Caco-2 (cell line): ENCODE measurements around the gene SLC10A7. TPM values are rescaled to one million over a fixed set of nuclear protein-coding genes. Genes with fewer than 3 reads are reported as not detected.

ENCODE experiments used
- BruUV-seq: library from RNA; stranded (reverse); fragments of 400-500 nt; replicated peaks from 2 replicates; lab custom pipeline; 2021; lab: Mats Ljungman, UMichigan
- CTCF ChIA-PET: fragments of 300-600 bp; sonication (Branson Sonifier 250); formaldehyde crosslinking; loops from one replicate; lab custom pipeline; 2022; ENCODE audit warnings: antibody characterized with exemption; lab: Charles Lee
- POLR2A ChIA-PET: fragments of 300-600 bp; sonication (Branson Sonifier 250); formaldehyde crosslinking; loops from one replicate; lab custom pipeline; 2022; ENCODE audit warnings: antibody characterized with exemption; lab: Charles Lee
- DNase-seq, 2 experiments: peaks; one replicate each; pipeline versions ENCODE4 v3.0.0 to v3.0.0-alpha.2; 2020 to 2022
- H3K27me3 ChIP-seq: replicated peaks from 2 replicates; pipeline ENCODE4 v1.6.0; 2011; ENCODE audit warnings: low read length; ENCODE audit not compliant: control insufficient read depth, insufficient read depth
- H3K36me3 ChIP-seq: 2 replicates; pipeline ENCODE4 v1.5.1; 2011; ENCODE audit warnings: low read length; ENCODE audit not compliant: control insufficient read depth, insufficient read depth
- H3K4me1 ChIP-seq: fragments of 250-450 bp; sonication (Bioruptor Pico); 2 replicates; pipeline ENCODE4 v1.5.1; 2020; ENCODE audit warnings: mild to moderate bottlenecking
- H3K4me3 ChIP-seq: 2 replicates; pipeline ENCODE4 v1.5.1; 2011; ENCODE audit warnings: low read depth, mild to moderate bottlenecking, control low read depth, low read length
- H3K9me3 ChIP-seq: fragments of 250-450 bp; sonication (Bioruptor Pico); 2 replicates; pipeline ENCODE4 v1.5.1; 2020; ENCODE audit warnings: mild to moderate bottlenecking, moderate library complexity
- H3K27ac Mint-ChIP-seq: one replicate; pipeline ENCODE4 v1.8.0; 2022; ENCODE audit warnings: mixed read lengths; ENCODE audit not compliant: unreplicated experiment
- H3K27me3 Mint-ChIP-seq: one replicate; pipeline ENCODE4 v1.8.0; 2022; ENCODE audit warnings: mixed read lengths; ENCODE audit not compliant: insufficient read depth, unreplicated experiment
- H3K36me3 Mint-ChIP-seq: one replicate; pipeline ENCODE4 v1.8.0; 2022; ENCODE audit warnings: mild to moderate bottlenecking, mixed read lengths; ENCODE audit not compliant: insufficient read depth, unreplicated experiment
- H3K4me1 Mint-ChIP-seq: one replicate; pipeline ENCODE4 v1.8.0; 2022; ENCODE audit warnings: low read depth, mixed read lengths; ENCODE audit not compliant: unreplicated experiment
- H3K4me3 Mint-ChIP-seq: one replicate; pipeline ENCODE4 v1.8.0; 2022; ENCODE audit warnings: mild to moderate bottlenecking, moderate library complexity, mixed read lengths; ENCODE audit not compliant: unreplicated experiment
- H3K9me3 Mint-ChIP-seq: one replicate; pipeline ENCODE4 v1.8.0; 2022; ENCODE audit warnings: mixed read lengths; ENCODE audit not compliant: unreplicated experiment
- CTCF ChIP-seq, 2 experiments: fragments of 200-600 bp in 1 of 2; IDR thresholded peaks; 1 replicate in 1 of 2; 2 replicates in 1 of 2; pipeline versions ENCODE4 v1.5.1 to v1.8.0; 2011 to 2022; ENCODE audit warnings: antibody characterized with exemption in 1 of 2, control low read depth in 1 of 2, inconsistent platforms in 1 of 2, low read depth in 1 of 2, low read length in 1 of 2, mild to moderate bottlenecking in 1 of 2, moderate library complexity in 1 of 2; ENCODE audit not compliant: insufficient read depth in 1 of 2, severe bottlenecking in 1 of 2, unreplicated experiment in 1 of 2
- intact Hi-C: fragments of 100-400 bp; cut with micrococcal nuclease; formaldehyde crosslinking; loops from one replicate; pipeline ENCODE4 v1.10.0; 2022; ENCODE audit not compliant: unreplicated experiment
- total RNA-seq: library from RNA; stranded (reverse); gene quantifications from 2 replicates; pipeline ENCODE4 v1.2.3, GENCODE V29; 2022

The SLC10A7 gene
- total RNA-seq, 1 experiment from 2014 or later = 12.1 TPM

DNA sequence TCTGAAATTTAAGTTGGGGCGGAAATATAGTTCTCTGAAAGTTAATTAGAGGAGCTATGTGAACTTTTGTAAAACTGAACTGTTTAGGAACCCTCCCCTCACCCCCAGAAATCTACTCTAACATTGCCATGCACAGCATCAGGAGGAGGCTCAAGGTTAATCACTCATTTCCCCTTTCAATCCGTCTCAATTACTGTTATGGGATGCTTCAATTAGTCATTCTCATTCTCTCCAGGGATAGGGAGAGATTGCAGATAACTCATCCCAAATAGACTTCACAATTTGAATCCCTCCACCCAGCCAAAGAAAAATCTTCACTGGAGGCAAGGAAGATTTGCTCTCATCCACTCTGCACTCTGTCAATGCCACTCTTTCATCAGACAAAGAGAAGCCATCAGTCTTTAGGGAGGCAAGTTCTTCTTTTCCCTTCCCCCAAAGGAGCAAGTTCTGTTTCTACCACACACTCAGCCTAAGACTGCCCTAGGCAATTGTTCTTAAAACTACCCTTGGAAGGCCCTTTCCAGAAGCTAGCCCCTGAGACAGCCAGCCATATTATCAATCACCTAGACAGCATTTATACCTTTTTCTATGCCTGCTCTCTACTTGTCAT, 140.4 kb downstream of the SLC10A7 start:
- CTCF ChIA-PET = no interaction called here
- no peak for TF ChIP-seq CTCF (IDR thresholded peaks at IDR 0.05; ENCODE audit: insufficient read depth in 1 of 2, low read depth in 1 of 2, low read length in 1 of 2, severe bottlenecking in 1 of 2, unreplicated experiment in 1 of 2)
- H3K27me3 ChIP-seq = no peaks in the 10 kb centered on the region

GRCh38 chr4:146379744-146380143, 142.0 kb downstream of the SLC10A7 start:
- Mint-ChIP-seq H3K9me3 (no peaks in the 10 kb centered on the region), H3K27ac (no peak overlapping the region), H3K4me1 (peaks cover 18% of the 10 kb centered on the region), H3K27me3 (no peaks in the 10 kb centered on the region), H3K36me3 (no peaks in the 10 kb centered on the region), H3K4me3 (no peak overlapping the region)
- ChIA-PET CTCF (no interaction called here), POLR2A (no interaction called here)
- Histone ChIP-seq H3K36me3 (no peaks in the 10 kb centered on the region), H3K4me1 (no peaks in the 10 kb centered on the region), H3K9me3 (no peaks in the 10 kb centered on the region), H3K4me3 (no peak overlapping the region), H3K27me3 (no peaks in the 10 kb centered on the region)
- DNase-seq = peak; percentile 31 to 46
- BruUV-seq = no TSS peak
- no peak for TF ChIP-seq CTCF (IDR thresholded peaks at IDR 0.05; ENCODE audit: insufficient read depth in 1 of 2, low read depth in 1 of 2, low read length in 1 of 2, severe bottlenecking in 1 of 2, unreplicated experiment in 1 of 2)
- intact Hi-C loops = no loop called here

More for the DNA sequence above, 140.4 kb downstream of the SLC10A7 start:
- no TSS peak for BruUV-seq
- Histone ChIP-seq H3K4me3 (no peak overlapping the region), H3K36me3 (no peaks in the 10 kb centered on the region), H3K9me3 (no peaks in the 10 kb centered on the region), H3K4me1 (no peaks in the 10 kb centered on the region)
- no peak overlapping the region for H3K27ac Mint-ChIP-seq
- DNase-seq = no peak
- no peaks in the 10 kb centered on the region for H3K27me3 Mint-ChIP-seq
- intact Hi-C loops = no loop called here
- H3K36me3 Mint-ChIP-seq = no peaks in the 10 kb centered on the region
- POLR2A ChIA-PET = no interaction called here
- no peak overlapping the region for H3K4me3 Mint-ChIP-seq
- H3K9me3 Mint-ChIP-seq = no peaks in the 10 kb centered on the region
- peaks cover 18% of the 10 kb centered on the region for H3K4me1 Mint-ChIP-seq

DNA sequence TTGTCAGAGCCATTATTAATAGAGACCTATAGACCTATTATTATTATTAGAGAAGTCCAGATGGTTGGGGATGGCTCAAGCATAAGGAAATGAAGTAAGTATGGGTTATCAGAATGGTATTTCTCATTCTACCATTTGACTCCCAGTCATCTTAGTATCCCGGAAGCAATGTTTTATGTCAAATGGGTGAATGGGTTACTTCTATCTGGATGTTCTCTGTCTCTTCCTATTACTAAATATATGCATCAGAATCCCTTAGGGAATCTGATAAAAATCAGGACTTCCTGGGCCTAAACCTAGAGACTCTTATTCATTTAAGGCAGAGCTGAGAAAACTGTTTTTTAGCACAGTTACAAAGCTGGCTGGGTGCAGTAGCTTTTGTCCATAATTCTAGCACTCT, 149.9 kb downstream of the SLC10A7 start:
- H3K4me3 ChIP-seq = no peak overlapping the region
- Mint-ChIP-seq H3K27ac (no peak overlapping the region), H3K9me3 (no peaks in the 10 kb centered on the region), H3K4me3 (no peak overlapping the region), H3K27me3 (no peaks in the 10 kb centered on the region), H3K4me1 (peaks cover 7% of the 10 kb centered on the region), H3K36me3 (no peaks in the 10 kb centered on the region)
- intact Hi-C loops = no loop called here
- H3K9me3 ChIP-seq = no peaks in the 10 kb centered on the region
- no TSS peak for BruUV-seq
- no peaks in the 10 kb centered on the region for H3K27me3 ChIP-seq
- DNase-seq = no peak
- H3K4me1 ChIP-seq = peaks cover 8% of the 10 kb centered on the region; the same call in 1 of the 2 replicates
- CTCF ChIA-PET = no interaction called here
- POLR2A ChIA-PET = no interaction called here
- H3K36me3 ChIP-seq = no peaks in the 10 kb centered on the region
- no peak for TF ChIP-seq CTCF (IDR thresholded peaks at IDR 0.05; ENCODE audit: insufficient read depth in 1 of 2, low read depth in 1 of 2, low read length in 1 of 2, severe bottlenecking in 1 of 2, unreplicated experiment in 1 of 2)
